Neural cell (in vitro differentiated cells): ENCODE data around the gene CCNL2.

ENCODE experiments used
- CTCF ChIP-seq: fragments of 450-650 bp; IDR thresholded peaks from 2 replicates; pipeline ENCODE4 v1.5.1; 2014; ENCODE audit warnings: antibody characterized with exemption, mild to moderate bottlenecking, moderate library complexity; ENCODE audit not compliant: poor library complexity, severe bottlenecking
- EP300 ChIP-seq: fragments of 450-650 bp; conservative IDR thresholded peaks from 2 replicates; pipeline ENCODE4 v1.6.1; 2014; ENCODE audit warnings: antibody characterized with exemption, mild to moderate bottlenecking, moderate library complexity; ENCODE audit not compliant: poor library complexity, severe bottlenecking
- EZH2 ChIP-seq: fragments of 200-600, 300-800 bp; shearing (Covaris generic), sonication (generic); IDR thresholded peaks from 2 replicates; pipeline ENCODE4 v1.6.1; 2014; ENCODE audit warnings: antibody characterized with exemption, low read length, borderline replicate concordance, mild to moderate bottlenecking; ENCODE audit not compliant: insufficient read depth, poor library complexity, severe bottlenecking
- MXI1 ChIP-seq: fragments of 450-650 bp; conservative IDR thresholded peaks from 2 replicates; pipeline ENCODE4 v1.6.1; 2014; ENCODE audit warnings: antibody characterized with exemption, mild to moderate bottlenecking; ENCODE audit not compliant: poor library complexity, severe bottlenecking
- POLR2AphosphoS5 ChIP-seq: IDR thresholded peaks from 2 replicates; pipeline ENCODE4 v1.6.1; 2012
- RAD21 ChIP-seq: fragments of 450-650 bp; conservative IDR thresholded peaks from 2 replicates; pipeline ENCODE4 v1.6.1; 2014; ENCODE audit warnings: antibody characterized with exemption, mild to moderate bottlenecking, moderate library complexity
- REST ChIP-seq: IDR thresholded peaks from 2 replicates; pipeline ENCODE4 v1.6.1; 2012; ENCODE audit warnings: borderline replicate concordance
- TAF1 ChIP-seq: IDR thresholded peaks from 2 replicates; pipeline ENCODE4 v1.6.1; 2012; ENCODE audit warnings: low read depth

- TF ChIP-seq POLR2AphosphoS5 (no peak), CTCF (no peak), TAF1 (no peak), EZH2 (no peak), EP300 (no peak), REST (no peak), RAD21 (no peak), MXI1 (no peak)
Observed at GRCh38 chr1:1352786-1353388, 46.2 kb downstream of the CCNL2 start.
